OCI-LY1 (cell line): ENCODE data around the gene C4BPB.

Experiments
- CTCF ChIP-seq: fragments of 200-600 bp; sonication (generic), shearing (Covaris generic); IDR thresholded peaks from 2 replicates; pipeline ENCODE4 v1.5.1; 2017; ENCODE audit warnings: mild to moderate bottlenecking, antibody characterized with exemption, low read length, moderate library complexity, mixed read lengths
- EZH2 ChIP-seq: fragments of 200-600 bp; sonication (generic), shearing (Covaris generic); IDR thresholded peaks from 2 replicates; pipeline ENCODE4 v1.8.0; 2017; ENCODE audit warnings: borderline replicate concordance, mixed run types, mild to moderate bottlenecking, antibody characterized with exemption, low read length, moderate library complexity, mixed read lengths

- TF ChIP-seq EZH2 (no peak), CTCF (no peak)
Measured at GRCh38 chr1:207078578-207079132, 10.0 kb upstream of the C4BPB start.
